PFSK-1 (cell line): ENCODE data around the gene NSDHL.

Experiments used
- POLR2AphosphoS5 ChIP-seq: IDR thresholded peaks from 2 replicates; pipeline ENCODE4 v1.6.1; 2012; ENCODE audit warnings: low read depth, mild to moderate bottlenecking, control low read depth, low read length, moderate library complexity
- SIN3A ChIP-seq: IDR thresholded peaks from 2 replicates; pipeline ENCODE4 v1.6.1; 2012; ENCODE audit warnings: mild to moderate bottlenecking, low read length, moderate library complexity, borderline replicate concordance; ENCODE audit not compliant: insufficient read depth
- TAF1 ChIP-seq: IDR thresholded peaks from 2 replicates; pipeline ENCODE4 v1.6.1; 2012; ENCODE audit warnings: low read length, control low read depth, borderline replicate concordance; ENCODE audit not compliant: insufficient read depth
- TF ChIP-seq, protein P1 (sequence below), 2 experiments: IDR thresholded peaks; 2 replicates each; pipeline versions ENCODE4 v1.6.1 to v1.8.0; 2011 to 2012; ENCODE audit warnings: low read depth in 2 of 2, low read length in 2 of 2, control low read depth in 1 of 2, inconsistent platforms in 1 of 2, mild to moderate bottlenecking in 1 of 2, moderate library complexity in 1 of 2; ENCODE audit not compliant: insufficient read depth in 1 of 2

- TF ChIP-seq TAF1, result no peak
- TF ChIP-seq POLR2AphosphoS5, result no peak
- TF ChIP-seq, protein P1, sequence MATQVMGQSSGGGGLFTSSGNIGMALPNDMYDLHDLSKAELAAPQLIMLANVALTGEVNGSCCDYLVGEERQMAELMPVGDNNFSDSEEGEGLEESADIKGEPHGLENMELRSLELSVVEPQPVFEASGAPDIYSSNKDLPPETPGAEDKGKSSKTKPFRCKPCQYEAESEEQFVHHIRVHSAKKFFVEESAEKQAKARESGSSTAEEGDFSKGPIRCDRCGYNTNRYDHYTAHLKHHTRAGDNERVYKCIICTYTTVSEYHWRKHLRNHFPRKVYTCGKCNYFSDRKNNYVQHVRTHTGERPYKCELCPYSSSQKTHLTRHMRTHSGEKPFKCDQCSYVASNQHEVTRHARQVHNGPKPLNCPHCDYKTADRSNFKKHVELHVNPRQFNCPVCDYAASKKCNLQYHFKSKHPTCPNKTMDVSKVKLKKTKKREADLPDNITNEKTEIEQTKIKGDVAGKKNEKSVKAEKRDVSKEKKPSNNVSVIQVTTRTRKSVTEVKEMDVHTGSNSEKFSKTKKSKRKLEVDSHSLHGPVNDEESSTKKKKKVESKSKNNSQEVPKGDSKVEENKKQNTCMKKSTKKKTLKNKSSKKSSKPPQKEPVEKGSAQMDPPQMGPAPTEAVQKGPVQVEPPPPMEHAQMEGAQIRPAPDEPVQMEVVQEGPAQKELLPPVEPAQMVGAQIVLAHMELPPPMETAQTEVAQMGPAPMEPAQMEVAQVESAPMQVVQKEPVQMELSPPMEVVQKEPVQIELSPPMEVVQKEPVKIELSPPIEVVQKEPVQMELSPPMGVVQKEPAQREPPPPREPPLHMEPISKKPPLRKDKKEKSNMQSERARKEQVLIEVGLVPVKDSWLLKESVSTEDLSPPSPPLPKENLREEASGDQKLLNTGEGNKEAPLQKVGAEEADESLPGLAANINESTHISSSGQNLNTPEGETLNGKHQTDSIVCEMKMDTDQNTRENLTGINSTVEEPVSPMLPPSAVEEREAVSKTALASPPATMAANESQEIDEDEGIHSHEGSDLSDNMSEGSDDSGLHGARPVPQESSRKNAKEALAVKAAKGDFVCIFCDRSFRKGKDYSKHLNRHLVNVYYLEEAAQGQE (IDR thresholded peaks at IDR 0.05; ENCODE audit: insufficient read depth in 1 of 2, low read depth in 2 of 2, low read length in 2 of 2), result no peak
- no peak for TF ChIP-seq SIN3A
Measured at GRCh38 chrX:152853986-152854385, 23.1 kb downstream of the NSDHL start.
